ENCODE measurements around the gene FGF2. TPM values are rescaled to one million over a fixed set of nuclear protein-coding genes. Genes with fewer than 3 reads are reported as not detected.
"Not testable (repeated sequence)": the region's sequence is repeated elsewhere in the genome, so short reads cannot be mapped to it uniquely, and the experiment has no call there.

The FGF2 gene
- total RNA-seq, 3 donors from 2014 or later, result 1.3 to 45.0 (median 2.4) TPM

DNA sequence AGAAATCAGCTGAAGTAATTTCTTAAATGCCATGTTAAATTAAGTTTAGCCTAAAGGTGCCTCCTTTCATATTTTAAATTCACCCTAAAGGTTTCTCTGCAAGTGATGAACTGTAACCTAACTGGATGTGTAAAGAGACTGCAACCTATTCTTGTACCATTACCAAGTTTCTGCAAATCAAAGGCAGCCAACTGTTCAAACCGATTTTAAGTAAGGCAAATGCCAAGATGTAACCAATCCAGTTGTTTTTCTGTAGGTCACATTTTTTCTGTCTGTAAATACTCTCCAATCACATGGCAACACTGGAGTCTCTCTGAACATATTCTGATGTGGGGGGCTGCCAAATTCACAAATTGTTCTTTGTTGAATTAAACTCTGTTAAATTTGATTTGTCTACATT is 42.4 kb upstream of the FGF2 start:
- Histone ChIP-seq H3K4me3 (no peak overlapping the region), H3K4me1 (ENCODE audit: low read depth) (peaks cover 9% of the 10 kb centered on the region), H3K9me3 (no peaks in the 10 kb centered on the region), H3K36me3 (ENCODE audit: low read depth) (no peaks in the 10 kb centered on the region)
- intact Hi-C loops (cut with DNase I, micrococcal nuclease), result no loop called here
- no peak for ATAC-seq
- DNase-seq, result no peak
- no peak for TF ChIP-seq CTCF (IDR thresholded peaks at IDR 0.05)

GRCh38 chr4:122785099-122785498 is 41.5 kb upstream of the FGF2 start:
- no peak overlapping the region for H3K4me3 ChIP-seq
- intact Hi-C loops (cut with DNase I, micrococcal nuclease), result no loop called here

DNA sequence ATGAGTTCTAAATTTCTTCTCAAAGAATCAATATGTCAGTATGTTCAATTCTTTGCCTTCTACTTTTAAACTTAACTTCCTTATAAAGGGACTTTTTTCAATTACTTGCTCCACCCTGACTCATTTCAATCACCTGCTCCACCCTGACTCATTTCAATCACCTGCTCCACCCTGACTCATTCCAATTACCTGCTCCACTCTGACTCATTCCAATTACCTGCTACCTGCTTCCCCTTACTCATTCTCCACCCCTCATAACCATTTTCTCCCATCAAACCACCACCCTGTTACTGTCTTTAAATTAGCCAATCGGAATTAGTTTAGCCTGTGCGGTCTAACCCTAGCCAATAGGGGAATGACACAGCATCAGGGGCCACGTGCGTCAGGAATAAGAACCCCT is 40.3 kb upstream of the FGF2 start:
- H3K4me3 ChIP-seq; intact Hi-C loops (cut with DNase I, micrococcal nuclease); H3K4me1 ChIP-seq (ENCODE audit: low read depth); H3K36me3 ChIP-seq (ENCODE audit: low read depth); H3K9me3 ChIP-seq: not testable (repeated sequence)
- peak; percentile 92 for ATAC-seq
- peak in 1 of 3 donors; percentile 40 for DNase-seq

More at GRCh38 chr4:122785099-122785498, 41.5 kb upstream of the FGF2 start:
- TF ChIP-seq CTCF (IDR thresholded peaks at IDR 0.05), result no peak
- Histone ChIP-seq H3K36me3 (ENCODE audit: low read depth) (no peaks in the 10 kb centered on the region), H3K4me1 (ENCODE audit: low read depth) (peaks cover 9% of the 10 kb centered on the region), H3K9me3 (no peaks in the 10 kb centered on the region)
- ATAC-seq (no peak), DNase-seq (no peak)

DNA sequence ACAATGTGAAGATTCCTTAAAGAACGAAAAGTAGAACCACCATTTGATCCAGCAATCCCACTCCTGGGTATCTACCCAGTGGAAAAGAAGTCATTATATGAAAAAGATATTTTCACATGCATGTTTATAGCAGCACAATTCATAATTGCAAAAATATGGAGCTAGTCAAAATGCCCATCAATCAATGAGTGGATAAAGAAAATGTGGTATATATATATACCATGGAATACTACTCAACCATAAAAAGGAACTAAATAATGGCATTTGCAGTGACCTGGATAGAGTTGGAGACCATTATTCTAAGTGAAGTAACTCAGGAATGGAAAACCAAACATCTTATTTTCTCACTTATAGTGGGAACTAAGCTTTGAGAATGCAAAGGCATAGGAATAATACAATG is 39.7 kb upstream of the FGF2 start:
- H3K4me1 ChIP-seq (ENCODE audit: low read depth); ATAC-seq; intact Hi-C loops (cut with DNase I, micrococcal nuclease); H3K9me3 ChIP-seq; DNase-seq; H3K36me3 ChIP-seq (ENCODE audit: low read depth); H3K4me3 ChIP-seq: not testable (repeated sequence)

- no peaks in the 10 kb centered on the region for H3K9me3 ChIP-seq
- H3K4me1 ChIP-seq (ENCODE audit: low read depth), result peaks cover 9% of the 10 kb centered on the region
- H3K4me3 ChIP-seq, result no peak overlapping the region
- TF ChIP-seq CTCF (IDR thresholded peaks at IDR 0.05), result no peak
- H3K36me3 ChIP-seq (ENCODE audit: low read depth), result no peaks in the 10 kb centered on the region
- intact Hi-C loops (cut with DNase I, micrococcal nuclease), result no loop called here
- ATAC-seq (no peak), DNase-seq (no peak)
These were observed 38.7 kb upstream of the FGF2 start for GRCh38 chr4:122787940-122788339.

GRCh38 chr4:122788935-122789334 is 37.7 kb upstream of the FGF2 start:
- no peak for DNase-seq
- ATAC-seq, result no peak
- Histone ChIP-seq H3K36me3 (ENCODE audit: low read depth) (no peaks in the 10 kb centered on the region), H3K9me3 (no peaks in the 10 kb centered on the region), H3K4me1 (ENCODE audit: low read depth) (peaks cover 2% of the 10 kb centered on the region), H3K4me3 (no peak overlapping the region)
- intact Hi-C loops (cut with DNase I, micrococcal nuclease), result no loop called here
- TF ChIP-seq CTCF (IDR thresholded peaks at IDR 0.05), result no peak

DNA sequence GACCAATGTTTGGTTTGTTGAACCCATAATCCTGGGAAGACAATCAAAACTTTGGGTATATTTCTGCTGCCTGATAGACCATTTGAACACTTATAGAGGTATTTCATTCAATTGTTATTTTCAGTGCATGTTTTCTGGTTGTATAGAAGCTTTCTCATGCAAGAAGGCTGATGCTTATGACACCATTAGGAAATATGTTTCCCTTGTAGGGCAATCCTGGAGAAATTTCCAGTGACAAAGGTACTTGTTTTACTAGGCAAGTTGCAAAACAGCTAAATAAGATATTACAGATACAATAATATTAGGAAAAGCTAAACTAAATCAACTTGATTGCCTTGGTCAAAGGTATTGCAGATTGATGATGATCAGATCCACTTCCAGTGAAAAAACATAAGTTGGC is 32.8 kb upstream of the FGF2 start:
- ATAC-seq, result no peak
- TF ChIP-seq CTCF (IDR thresholded peaks at IDR 0.05), result no peak

More for the DNA sequence above, 32.8 kb upstream of the FGF2 start:
- intact Hi-C loops (cut with DNase I, micrococcal nuclease), result no loop called here
- Histone ChIP-seq H3K4me1 (ENCODE audit: low read depth) (peaks cover 5% of the 10 kb centered on the region), H3K4me3 (no peak overlapping the region), H3K9me3 (no peaks in the 10 kb centered on the region), H3K36me3 (ENCODE audit: low read depth) (no peaks in the 10 kb centered on the region)
- DNase-seq, result no peak

Measured in mucosa of descending colon (tissue), 3 donors.